NCI-H1048 (cell line): Measurements from ENCODE around the gene NCOA3.

ENCODE experiments used
- DNase-seq: peaks from one replicate; lab custom pipeline; 2025; lab: John Stamatoyannopoulos, UW

Gene NCOA3

GRCh38 chr20:47597090-47597489 lies 95.4 kb downstream of the NCOA3 start:
- no peak for DNase-seq

GRCh38 chr20:47598911-47599744 lies 97.4 kb downstream of the NCOA3 start:
- no peak for DNase-seq

DNA sequence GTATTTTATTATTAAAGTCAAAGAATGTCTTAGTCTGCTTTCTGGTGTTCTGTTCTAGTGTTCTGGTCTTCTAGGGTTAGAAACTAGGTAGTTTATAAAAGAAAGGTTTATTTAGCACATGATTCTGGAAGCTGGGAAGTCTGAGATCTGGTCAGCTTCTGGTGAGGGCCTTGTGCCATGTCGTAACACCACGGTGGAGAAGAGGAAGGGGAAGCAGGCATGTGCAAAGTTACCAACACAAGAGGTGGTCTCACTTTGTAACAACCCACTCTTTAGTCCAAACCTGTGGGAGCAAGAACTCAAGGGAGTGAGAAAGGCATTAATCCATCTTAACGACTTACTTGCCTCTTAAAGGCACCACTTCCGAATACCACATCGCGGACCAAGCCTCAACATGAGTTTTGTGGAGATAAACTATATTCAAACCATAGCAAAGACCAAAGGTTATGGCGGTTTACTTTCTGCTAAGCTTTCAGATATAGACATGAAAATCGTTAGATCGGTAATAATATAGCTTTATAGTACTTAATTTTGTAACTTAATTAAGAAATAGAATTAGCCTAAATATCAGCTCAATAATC lies 99.4 kb downstream of the NCOA3 start:
- no peak for DNase-seq

- DNase-seq, result no peak
Observed at GRCh38 chr20:47603260-47603659, 101.6 kb downstream of the NCOA3 start.

DNA sequence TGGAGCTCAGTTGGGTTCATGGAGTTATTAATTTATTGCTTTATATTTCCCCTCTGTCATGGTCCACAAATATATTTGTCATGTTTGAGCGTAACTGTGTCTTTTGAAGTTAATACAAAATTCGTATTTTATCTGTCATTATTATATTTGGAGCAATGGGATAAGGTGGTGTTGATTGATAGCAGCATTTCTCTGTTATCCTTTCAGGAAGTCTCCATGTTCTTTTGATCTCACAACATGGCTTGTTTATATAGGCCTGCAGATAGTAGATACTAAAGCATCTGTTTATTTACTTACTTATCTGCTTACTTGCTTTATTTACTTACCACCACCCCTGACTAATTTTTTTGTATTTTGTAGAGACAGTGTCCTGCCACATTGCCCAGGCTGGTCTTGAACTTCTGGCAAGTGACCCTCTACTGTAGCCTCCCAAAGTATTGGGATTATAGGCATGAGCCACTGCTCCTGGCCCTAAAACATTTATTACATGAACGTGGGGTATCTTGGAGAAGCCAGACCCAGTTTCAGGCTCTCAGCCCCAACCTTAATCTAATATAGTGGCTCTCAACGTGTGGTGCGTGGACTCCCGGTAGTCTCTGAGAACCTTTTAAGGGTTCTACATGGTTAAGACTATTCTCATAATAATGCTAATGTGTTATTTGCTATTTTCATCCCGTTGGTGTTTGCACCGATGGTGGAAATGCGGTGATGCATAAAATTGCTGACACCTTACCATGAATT lies 104.2 kb downstream of the NCOA3 start:
- DNase-seq, result no peak

- DNase-seq, result no peak
Observed at GRCh38 chr20:47606414-47606982, 104.8 kb downstream of the NCOA3 start.

DNA sequence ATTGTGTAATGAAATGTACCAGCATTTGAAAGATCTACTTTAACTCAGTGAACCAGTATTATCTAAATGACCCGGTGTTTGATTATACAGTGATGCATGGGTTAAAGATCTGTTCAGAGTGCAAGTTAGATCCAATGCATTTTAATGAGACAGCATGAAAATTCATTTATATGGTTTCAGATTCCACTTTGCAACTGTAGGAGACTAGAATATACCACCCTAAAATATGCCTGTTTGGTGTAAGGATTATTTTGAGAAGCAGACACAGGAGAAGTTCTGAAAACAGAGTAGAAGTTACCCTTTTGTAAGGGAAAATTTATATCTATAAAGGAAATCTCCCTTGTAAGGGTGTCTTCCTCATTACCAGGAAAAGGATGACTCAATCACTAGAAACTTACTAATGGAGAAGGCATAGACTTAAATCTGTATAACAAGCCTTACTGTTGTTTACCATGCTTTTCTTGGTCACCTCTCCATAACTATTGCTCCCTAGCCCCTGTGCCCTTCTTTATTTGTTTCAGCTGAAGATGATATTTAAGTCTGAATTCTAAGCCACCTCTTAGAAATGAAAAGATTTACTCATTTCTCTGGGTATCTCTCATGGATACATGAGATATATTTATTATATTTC lies 105.4 kb downstream of the NCOA3 start:
- no peak for DNase-seq

GRCh38 chr20:47609001-47609400 lies 107.3 kb downstream of the NCOA3 start:
- DNase-seq, result no peak

- DNase-seq, result no peak
Observed at GRCh38 chr20:47610247-47610944, 108.7 kb downstream of the NCOA3 start.

GRCh38 chr20:47610945-47611250 lies 109.2 kb downstream of the NCOA3 start:
- no peak for DNase-seq

- DNase-seq, result no peak
Observed at GRCh38 chr20:47611785-47612184, 110.1 kb downstream of the NCOA3 start.

DNA sequence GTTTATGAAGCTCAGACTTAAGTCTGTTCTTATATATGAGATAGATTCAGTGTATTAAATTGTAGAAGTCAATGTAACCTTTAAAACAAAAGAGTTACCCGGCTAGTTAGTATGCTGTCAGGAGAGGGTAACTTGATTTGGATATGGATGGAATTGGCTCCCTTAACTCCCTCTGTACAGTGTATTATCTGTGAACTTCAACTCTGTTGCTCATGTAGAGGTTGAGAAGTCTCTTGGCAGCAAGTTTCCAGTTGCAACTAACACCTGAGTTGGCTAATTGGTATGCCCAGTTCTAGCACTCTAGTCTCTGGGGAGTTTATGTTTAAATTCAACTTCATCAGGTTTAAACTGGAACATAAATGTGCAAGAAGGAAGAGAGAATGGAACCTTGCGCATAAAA lies 111.0 kb downstream of the NCOA3 start:
- DNase-seq, result no peak

- DNase-seq, result no peak
Observed at GRCh38 chr20:47614703-47615309, 113.1 kb downstream of the NCOA3 start.

DNA sequence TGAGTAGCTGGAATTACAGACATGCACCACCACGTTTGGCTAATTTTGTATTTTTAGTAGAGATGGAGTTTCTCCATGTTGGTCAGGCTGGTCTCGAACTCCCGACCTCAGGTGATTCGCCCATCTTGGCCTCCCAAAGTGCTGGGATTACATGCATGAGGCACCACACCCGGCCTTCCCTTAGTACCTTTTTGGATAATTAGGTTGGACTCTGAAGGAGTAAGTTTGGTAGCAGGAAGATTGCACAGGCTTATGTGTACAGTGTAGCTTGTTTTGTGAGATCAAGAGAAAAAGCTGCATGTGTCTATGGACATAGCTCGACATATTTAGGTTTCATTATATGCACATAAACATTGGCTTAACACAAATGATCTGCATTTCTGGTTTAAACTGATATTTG lies 116.8 kb downstream of the NCOA3 start:
- DNase-seq, result no peak

- peak; percentile 33 for DNase-seq
Observed at GRCh38 chr20:47620808-47621805, 119.4 kb downstream of the NCOA3 start.

DNA sequence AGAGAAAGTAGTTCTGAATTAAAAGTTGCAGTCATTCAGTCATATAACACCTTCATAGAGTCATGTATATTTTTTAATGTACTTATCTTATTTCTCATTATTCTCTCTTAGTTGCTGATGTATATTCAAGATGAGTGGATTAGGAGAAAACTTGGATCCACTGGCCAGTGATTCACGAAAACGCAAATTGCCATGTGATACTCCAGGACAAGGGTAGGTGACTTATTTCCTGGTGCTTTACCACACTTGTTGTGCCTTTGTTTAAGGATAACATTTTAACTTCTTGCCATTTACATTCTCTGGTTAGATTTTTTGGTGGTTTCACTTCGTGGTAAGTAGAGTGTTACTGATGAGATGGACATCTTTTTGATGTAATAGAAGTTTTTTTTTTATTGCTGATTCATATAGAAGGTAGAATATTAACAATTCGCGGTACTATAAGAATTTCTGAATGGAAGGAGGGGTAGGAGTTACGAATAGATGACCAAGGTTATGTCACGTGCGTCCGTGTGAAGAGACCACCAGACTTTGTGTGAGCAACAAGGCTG lies 120.5 kb downstream of the NCOA3 start:
- no peak for DNase-seq

DNA sequence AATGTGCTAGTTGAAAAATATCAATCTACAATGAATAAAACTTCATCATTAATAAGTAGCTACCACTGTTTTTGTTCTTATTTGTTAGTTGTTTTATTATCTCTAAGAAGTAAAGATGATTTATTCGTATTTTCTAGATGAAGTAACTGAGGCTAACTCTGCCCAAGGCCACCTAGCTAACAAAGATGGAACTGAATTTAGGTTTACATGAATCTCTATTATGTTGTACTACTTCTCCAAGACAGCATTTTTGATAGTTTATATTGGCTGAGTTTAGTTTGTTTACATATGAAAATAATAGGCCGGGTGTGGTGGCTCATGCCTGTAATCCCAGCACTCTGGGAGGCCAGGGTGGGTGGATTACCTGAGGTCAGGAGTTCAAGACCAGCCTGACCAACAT lies 121.5 kb downstream of the NCOA3 start:
- no peak for DNase-seq

GRCh38 chr20:47627540-47627939 lies 125.9 kb downstream of the NCOA3 start:
- no peak for DNase-seq

GRCh38 chr20:47629907-47630306 lies 128.2 kb downstream of the NCOA3 start:
- DNase-seq, result no peak

DNA sequence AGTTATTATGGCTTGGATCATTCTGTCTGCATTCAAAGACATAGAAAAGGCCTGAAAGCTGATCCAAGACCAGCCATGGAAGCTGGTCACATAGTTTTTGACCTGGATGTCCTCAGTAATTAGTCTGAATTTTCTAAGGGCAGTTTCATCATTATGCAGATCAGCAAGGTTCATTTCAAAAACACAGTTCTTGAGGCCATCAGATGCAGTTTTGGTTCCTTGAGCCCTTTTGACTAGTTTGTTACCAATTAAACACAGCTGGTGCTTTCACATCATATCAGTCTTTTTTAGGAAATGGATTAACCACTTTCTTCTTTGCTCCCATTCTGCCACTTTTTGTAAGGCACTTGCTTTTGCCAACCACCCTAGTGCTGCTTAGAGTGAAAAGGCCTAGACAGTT lies 129.4 kb downstream of the NCOA3 start:
- no peak for DNase-seq
